Measurements from ENCODE around the gene TCF12. TPM values are rescaled to one million over a fixed set of nuclear protein-coding genes. Genes with fewer than 3 reads are reported as not detected.
A peak's percentile ranks its signal among the peaks of the same experiment; 100 is the strongest.

Gene TCF12
- total and polyA plus RNA-seq, 2 of the 8 experiments (the other 6 are each of a cell fraction or from before 2014, with no cell fraction given), result 85.8 to 101 TPM

GRCh38 chr15:57017024-57017423, 98.6 kb downstream of the TCF12 start:
- Histone ChIP-seq H3K27me3 (replicated peaks in 1 of 4; ENCODE audit: control insufficient read depth in 3 of 4, extremely low read depth in 1 of 4, insufficient read depth in 3 of 4, low read length in 3 of 4) (no peaks in the 10 kb centered on the region), H2BK20ac (ENCODE audit: low read length) (no peak overlapping the region), H3K36me3 (ENCODE audit: control insufficient read depth in 2 of 4, insufficient read depth in 4 of 4, low read length in 3 of 4) (no peaks in the 10 kb centered on the region), H3K14ac (ENCODE audit: insufficient read length) (no peak overlapping the region), H4K5ac (ENCODE audit: insufficient read length, low read depth, low read length) (peak overlapping the region; percentile 13), H3K23ac (ENCODE audit: insufficient read length) (no peak overlapping the region), H2BK120ac (replicated peaks; ENCODE audit: low read depth, low read length) (no peak overlapping the region), H3K4ac (replicated peaks; ENCODE audit: insufficient read length, low read depth, low read length) (no peak overlapping the region), H3K27ac (ENCODE audit: low read depth, low read length) (no peak overlapping the region), H2AK5ac (ENCODE audit: low read depth, low read length) (no peak overlapping the region), H4K20me1 (replicated peaks in 1 of 2; ENCODE audit: control insufficient read depth in 1 of 2, insufficient read depth in 2 of 2, low read length in 2 of 2) (peaks cover 0 to 6% of the 10 kb centered on the region in 2 experiments), H3K79me2 (ENCODE audit: control insufficient read depth in 1 of 2, insufficient read depth in 2 of 2, low read length in 2 of 2) (peaks cover 0 to 93% of the 10 kb centered on the region in 2 experiments; a peak in 3 of 4 replicates), H3K79me1 (ENCODE audit: low read depth, low read length) (peaks cover 3% of the 10 kb centered on the region; the same call in 1 of the 2 replicates), H3K18ac (ENCODE audit: extremely low read depth, low read length) (no peak overlapping the region), H4K8ac (ENCODE audit: extremely low read depth, insufficient read depth, low read length) (no peak overlapping the region), H3K23me2 (ENCODE audit: low read depth, low read length) (no peaks in the 10 kb centered on the region), H3K56ac (replicated peaks; ENCODE audit: insufficient read length, low read depth, low read length) (no peak overlapping the region), H3K4me1 (replicated peaks in 1 of 4; ENCODE audit: control insufficient read depth in 3 of 4, insufficient read depth in 4 of 4, low read length in 3 of 4) (peaks cover 1 to 12% (median 6%) of the 10 kb centered on the region in 4 experiments; a peak in 5 of 7 replicates), H3K4me2 (ENCODE audit: insufficient read depth in 1 of 2, low read depth in 2 of 2, low read length in 2 of 2) (peak overlapping the region in 1 of 2 experiments; percentile 25; a peak in 1 of 4 replicates), H2BK5ac (ENCODE audit: low read depth, low read length) (no peak overlapping the region), H3K4me3 (ENCODE audit: extremely low read depth in 1 of 4, insufficient read depth in 2 of 4, low read depth in 3 of 4, low read length in 4 of 4) (no peak overlapping the region), H2BK12ac (ENCODE audit: low read depth, low read length) (no peak overlapping the region), H2BK15ac (ENCODE audit: low read length) (no peak overlapping the region), H3K9ac (replicated peaks in 1 of 4; ENCODE audit: extremely low read depth in 1 of 4, low read depth in 3 of 4, low read length in 3 of 4) (peak overlapping the region in 1 of 4 experiments; percentile 34; a peak in 1 of 7 replicates), H2AFZ (ENCODE audit: low read length) (no peak overlapping the region), H3K9me3 (ENCODE audit: insufficient read depth in 2 of 2, low read depth in 1 of 2, low read length in 1 of 2) (no peaks in the 10 kb centered on the region), H4K91ac (replicated peaks; ENCODE audit: insufficient read length, low read length) (no peak overlapping the region)
- 87% methylated on average over 3 of the region's 3 CpGs; no CpG with 5 or more reads in 1 of the 2 experiments for WGBS, 2 experiments (ENCODE audit: extremely low coverage in 1 of 2, insufficient coverage in 1 of 2, insufficient read length in 1 of 2, insufficient replicate concordance in 2 of 2, low coverage in 1 of 2, low lambda C conversion rate in 2 of 2, missing lambda C conversion rate in 1 of 2)
- POLR2A ChIA-PET (ENCODE audit: partially characterized antibody), result interaction anchor here (0.7 kb wide), 1 partner anchor 272 kb away, joined by 3 read pairs; no protein-coding TSS in a partner anchor
- CTCF ChIA-PET (ENCODE audit: partially characterized antibody), result interaction anchor here (1.2 to 2.3 kb wide), 3 partner anchors 86 to 129 kb away, joined by 3 to 6 read pairs (median 5); no protein-coding TSS in a partner anchor
- FAIRE-seq (no peak), DNase-seq (ENCODE audit: low read depth in 1 of 2, low spot score in 2 of 2) (no peak)
- TF ChIP-seq ATF3 (IDR thresholded peaks at IDR 0.05; ENCODE audit: insufficient read depth, low read depth, low read length) (no peak), SP2 (IDR thresholded peaks at IDR 0.05; ENCODE audit: low read length) (no peak), RAD21 (IDR thresholded peaks at IDR 0.05 in 1 of 2, conservative IDR thresholded peaks at IDR 0.05 in 1 of 2; ENCODE audit: low read depth in 2 of 2, low read length in 2 of 2) (peak; percentile 59 to 70), EGR1 (IDR thresholded peaks at IDR 0.05; ENCODE audit: borderline replicate concordance, low read depth, low read length) (no peak), CTCF (IDR thresholded peaks at IDR 0.05; ENCODE audit: control extremely low read depth in 1 of 3, insufficient read depth in 1 of 3, low read depth in 1 of 3, low read length in 3 of 3) (peak in 2 of 3 experiments; percentile 16 to 35; a peak in 2 of 4 replicates)
